Measurements from ENCODE around the gene GALNTL6. TPM values are rescaled to one million over a fixed set of nuclear protein-coding genes. Genes with fewer than 3 reads are reported as not detected.

Gene GALNTL6
- total RNA-seq, 1 donor from 2014 or later, result 0.13 TPM

DNA sequence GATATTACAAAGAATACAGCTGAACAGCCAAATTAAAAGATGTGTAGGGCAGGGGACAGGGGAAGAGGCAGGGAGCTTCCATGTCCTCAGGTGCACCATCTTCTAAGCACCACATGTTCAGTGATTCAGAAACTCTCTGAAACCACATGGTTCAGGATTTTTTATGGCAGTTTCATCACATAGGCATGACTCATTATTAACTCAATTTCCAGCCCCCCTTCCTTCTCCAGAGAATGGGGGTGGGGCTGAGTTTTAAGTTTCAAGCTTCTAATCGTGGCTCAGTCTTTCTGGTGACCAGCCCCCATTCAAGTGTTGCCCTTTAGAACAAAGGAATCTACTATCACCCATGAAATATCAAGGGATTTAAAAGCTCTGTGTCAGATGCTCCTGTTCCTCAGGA is 1037.6 kb downstream of the GALNTL6 start:
- TF ChIP-seq, protein P1, sequence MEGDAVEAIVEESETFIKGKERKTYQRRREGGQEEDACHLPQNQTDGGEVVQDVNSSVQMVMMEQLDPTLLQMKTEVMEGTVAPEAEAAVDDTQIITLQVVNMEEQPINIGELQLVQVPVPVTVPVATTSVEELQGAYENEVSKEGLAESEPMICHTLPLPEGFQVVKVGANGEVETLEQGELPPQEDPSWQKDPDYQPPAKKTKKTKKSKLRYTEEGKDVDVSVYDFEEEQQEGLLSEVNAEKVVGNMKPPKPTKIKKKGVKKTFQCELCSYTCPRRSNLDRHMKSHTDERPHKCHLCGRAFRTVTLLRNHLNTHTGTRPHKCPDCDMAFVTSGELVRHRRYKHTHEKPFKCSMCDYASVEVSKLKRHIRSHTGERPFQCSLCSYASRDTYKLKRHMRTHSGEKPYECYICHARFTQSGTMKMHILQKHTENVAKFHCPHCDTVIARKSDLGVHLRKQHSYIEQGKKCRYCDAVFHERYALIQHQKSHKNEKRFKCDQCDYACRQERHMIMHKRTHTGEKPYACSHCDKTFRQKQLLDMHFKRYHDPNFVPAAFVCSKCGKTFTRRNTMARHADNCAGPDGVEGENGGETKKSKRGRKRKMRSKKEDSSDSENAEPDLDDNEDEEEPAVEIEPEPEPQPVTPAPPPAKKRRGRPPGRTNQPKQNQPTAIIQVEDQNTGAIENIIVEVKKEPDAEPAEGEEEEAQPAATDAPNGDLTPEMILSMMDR (IDR thresholded peaks at IDR 0.05; ENCODE audit: insufficient read depth, low read length, poor library complexity, severe bottlenecking), result no peak
- peak; percentile 87 for DNase-seq (ENCODE audit: low read depth)
- Histone ChIP-seq H3K27me3 (ENCODE audit: control insufficient read depth, insufficient read depth, low read length) (no peaks in the 10 kb centered on the region), H3K4me3 (ENCODE audit: low read depth, low read length) (no peak overlapping the region), H3K36me3 (ENCODE audit: control insufficient read depth, insufficient read depth, low read length) (no peaks in the 10 kb centered on the region)

DNA sequence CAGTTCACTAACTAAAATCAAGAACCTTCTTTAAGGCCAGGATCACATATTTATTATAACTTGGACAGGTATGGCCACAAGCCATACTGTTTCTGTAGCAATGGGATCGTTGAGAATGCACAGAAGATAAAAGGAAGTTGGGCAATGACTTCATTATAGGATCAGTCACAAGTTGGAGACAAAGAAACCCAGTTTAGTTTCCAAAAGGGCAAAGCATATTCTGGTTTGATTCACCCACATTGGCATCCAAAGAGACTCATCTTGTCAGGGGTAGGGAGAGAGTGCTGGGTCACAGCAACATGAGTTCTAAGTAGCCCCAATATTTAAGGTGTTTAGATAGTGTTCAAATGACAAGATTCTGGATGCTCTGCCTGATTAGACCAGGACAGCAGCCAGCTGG is 1038.3 kb downstream of the GALNTL6 start:
- Histone ChIP-seq H3K36me3 (ENCODE audit: control insufficient read depth, insufficient read depth, low read length) (no peaks in the 10 kb centered on the region), H3K4me3 (ENCODE audit: low read depth, low read length) (no peak overlapping the region), H3K27me3 (ENCODE audit: control insufficient read depth, insufficient read depth, low read length) (no peaks in the 10 kb centered on the region)
- no peak for DNase-seq (ENCODE audit: low read depth)
- TF ChIP-seq, protein P1 (IDR thresholded peaks at IDR 0.05; ENCODE audit: insufficient read depth, low read length, poor library complexity, severe bottlenecking), result no peak

DNA sequence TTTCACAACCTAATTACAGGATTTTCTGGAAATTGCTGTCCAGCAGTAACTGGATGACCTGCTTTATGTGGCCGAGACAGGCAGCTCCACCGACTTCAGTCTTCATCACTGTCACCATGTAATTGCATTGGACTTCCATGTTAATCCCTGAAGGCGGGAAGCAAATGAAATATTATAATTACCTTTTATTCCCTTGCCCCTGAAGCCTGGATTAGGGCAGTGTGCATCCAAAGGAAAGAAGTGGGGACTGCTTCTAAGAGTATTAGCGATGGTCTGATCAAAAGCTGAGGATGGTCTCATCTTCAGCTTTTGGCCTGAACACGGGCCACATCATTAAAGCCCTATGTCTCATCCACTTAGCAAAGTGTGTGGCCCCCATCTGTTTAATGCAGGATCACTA is 1043.8 kb downstream of the GALNTL6 start:
- Histone ChIP-seq H3K27me3 (ENCODE audit: control insufficient read depth, insufficient read depth, low read length) (no peaks in the 10 kb centered on the region), H3K36me3 (ENCODE audit: control insufficient read depth, insufficient read depth, low read length) (no peaks in the 10 kb centered on the region), H3K4me3 (ENCODE audit: low read depth, low read length) (no peak overlapping the region)
- no peak for DNase-seq (ENCODE audit: low read depth)
- TF ChIP-seq, protein P1 (IDR thresholded peaks at IDR 0.05; ENCODE audit: insufficient read depth, low read length, poor library complexity, severe bottlenecking), result no peak

DNA sequence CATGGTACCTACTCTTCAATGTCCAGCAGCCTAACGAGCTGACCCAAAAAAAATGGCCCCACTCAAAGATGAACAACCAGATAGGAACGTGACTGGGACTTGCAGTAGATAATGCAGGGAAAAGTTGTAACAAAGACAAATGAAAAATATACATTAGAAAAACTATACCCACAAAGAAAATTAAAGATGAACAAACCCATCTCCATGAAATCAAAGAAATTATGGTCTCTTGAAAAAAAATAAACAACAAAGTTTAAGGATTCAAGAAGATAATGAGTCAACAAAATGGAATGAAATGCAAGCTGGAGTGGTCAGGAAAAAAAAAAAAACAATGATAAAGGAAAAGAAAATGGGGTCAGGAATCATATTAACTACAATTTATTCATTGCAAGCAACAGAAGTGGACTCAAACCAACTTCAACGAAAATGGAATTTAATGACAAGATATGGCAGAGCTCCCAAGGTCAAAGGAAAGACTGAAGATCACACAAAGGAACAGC is 1045.6 kb downstream of the GALNTL6 start:
- no peak for DNase-seq (ENCODE audit: low read depth)

DNA sequence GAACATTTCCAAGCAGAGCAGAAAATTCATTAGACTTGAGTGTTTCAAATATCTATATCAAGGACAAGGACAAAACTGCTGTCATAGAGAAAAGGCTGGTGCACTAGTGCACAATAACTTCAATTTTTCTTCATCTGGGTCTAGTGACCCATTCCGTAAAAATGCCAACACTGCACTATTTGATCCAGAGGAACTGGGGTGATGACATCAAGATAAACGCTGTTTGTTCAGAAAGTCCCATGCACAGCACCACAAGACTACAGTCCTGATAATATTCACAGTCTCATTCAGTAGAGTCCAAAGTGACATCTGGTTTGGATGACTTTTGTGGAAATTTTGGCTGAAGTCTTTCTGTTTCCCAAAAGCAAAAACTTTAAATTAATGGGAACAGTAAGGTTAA is 1051.9 kb downstream of the GALNTL6 start:
- no peaks in the 10 kb centered on the region for H3K36me3 ChIP-seq (ENCODE audit: control insufficient read depth, insufficient read depth, low read length)
- H3K4me3 ChIP-seq (ENCODE audit: low read depth, low read length), result no peak overlapping the region
- TF ChIP-seq, protein P1 (IDR thresholded peaks at IDR 0.05; ENCODE audit: insufficient read depth, low read length, poor library complexity, severe bottlenecking), result no peak
- DNase-seq (ENCODE audit: low read depth), result no peak
- no peaks in the 10 kb centered on the region for H3K27me3 ChIP-seq (ENCODE audit: control insufficient read depth, insufficient read depth, low read length)

More for the DNA sequence above, 1045.6 kb downstream of the GALNTL6 start:
- TF ChIP-seq, protein P1 (IDR thresholded peaks at IDR 0.05; ENCODE audit: insufficient read depth, low read length, poor library complexity, severe bottlenecking), result no peak
- H3K4me3 ChIP-seq (ENCODE audit: low read depth, low read length), result no peak overlapping the region
- no peaks in the 10 kb centered on the region for H3K27me3 ChIP-seq (ENCODE audit: control insufficient read depth, insufficient read depth, low read length)
- no peaks in the 10 kb centered on the region for H3K36me3 ChIP-seq (ENCODE audit: control insufficient read depth, insufficient read depth, low read length)

DNA sequence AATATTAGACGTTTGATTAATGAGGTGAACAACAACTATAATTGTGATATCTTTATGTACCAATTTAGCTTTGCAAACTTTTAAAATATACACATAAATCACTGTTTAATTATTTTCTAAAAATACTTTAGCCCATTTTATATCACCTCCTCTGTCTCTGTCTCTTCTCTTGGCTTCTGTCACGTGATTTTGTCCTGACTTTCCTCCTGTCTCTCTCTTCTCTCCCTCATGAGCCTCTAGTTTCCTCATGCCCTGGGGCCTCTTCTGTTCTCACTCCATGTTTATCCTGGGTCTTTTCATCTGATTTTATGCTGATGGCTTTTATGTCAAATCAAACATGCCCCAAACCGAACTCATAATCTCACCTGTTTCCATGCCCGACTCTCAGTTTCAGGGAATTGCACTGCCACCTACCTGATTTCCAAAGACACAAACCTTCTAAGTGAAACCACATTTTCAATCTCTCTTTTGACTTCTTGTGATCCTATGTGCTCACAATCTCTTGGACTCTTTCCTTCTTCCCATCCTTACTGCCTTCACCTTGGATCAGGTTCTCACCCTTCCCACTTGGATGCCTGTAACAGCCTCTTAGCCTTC is 1052.4 kb downstream of the GALNTL6 start:
- H3K36me3 ChIP-seq (ENCODE audit: control insufficient read depth, insufficient read depth, low read length), result no peaks in the 10 kb centered on the region
- no peaks in the 10 kb centered on the region for H3K27me3 ChIP-seq (ENCODE audit: control insufficient read depth, insufficient read depth, low read length)
- DNase-seq (ENCODE audit: low read depth), result no peak
- TF ChIP-seq, protein P1 (IDR thresholded peaks at IDR 0.05; ENCODE audit: insufficient read depth, low read length, poor library complexity, severe bottlenecking), result no peak
- no peak overlapping the region for H3K4me3 ChIP-seq (ENCODE audit: low read depth, low read length)

Data from kidney epithelial cell (primary cell).